ENCODE data around the gene HPCAL1. TPM values are rescaled to one million over a fixed set of nuclear protein-coding genes. Genes with fewer than 3 reads are reported as not detected.

The HPCAL1 gene
- total and polyA plus RNA-seq, 2 of the 8 experiments (the other 6 are each of a cell fraction or from before 2014, with no cell fraction given) = 5.8 to 8.6 TPM

DNA sequence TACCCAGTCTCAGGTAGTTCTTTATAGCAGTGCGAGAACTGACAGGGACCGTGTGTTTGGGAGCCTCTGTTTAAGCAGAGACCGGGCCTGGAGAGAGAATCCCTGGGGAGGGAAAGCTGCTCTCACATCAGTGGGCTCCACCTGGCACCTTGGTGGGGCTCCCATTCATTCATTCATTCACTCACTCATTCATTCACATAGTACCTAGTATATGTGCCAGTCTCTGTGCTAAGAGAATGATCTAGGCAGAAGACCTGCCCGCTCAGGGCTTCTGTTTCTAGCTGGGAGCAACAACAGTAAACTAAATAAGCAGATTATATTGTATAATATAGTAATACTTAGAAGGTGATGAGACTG is 17.8 kb downstream of the HPCAL1 start:
- H4K91ac ChIP-seq (replicated peaks; ENCODE audit: insufficient read length, low read length) = no peak overlapping the region
- no peak for FAIRE-seq
- CTCF ChIA-PET (ENCODE audit: partially characterized antibody) = interaction anchor here (0.7 to 1.1 kb wide), 2 partner anchors 27 to 89 kb away, joined by 3 to 4 read pairs; no protein-coding TSS in a partner anchor
- H3K9me3 ChIP-seq (ENCODE audit: insufficient read depth in 2 of 2, low read depth in 1 of 2, low read length in 1 of 2) = peaks cover 3 to 9% of the 10 kb centered on the region in 2 experiments; a peak in 2 of 4 replicates
- H3K79me1 ChIP-seq (ENCODE audit: low read depth, low read length) = peaks cover 2% of the 10 kb centered on the region
- H2BK15ac ChIP-seq (ENCODE audit: low read length) = no peak overlapping the region
- H4K8ac ChIP-seq (ENCODE audit: extremely low read depth, insufficient read depth, low read length) = no peak overlapping the region
- no peak overlapping the region for H4K5ac ChIP-seq (ENCODE audit: insufficient read length, low read depth, low read length)
- H3K36me3 ChIP-seq (ENCODE audit: control insufficient read depth in 2 of 4, insufficient read depth in 4 of 4, low read length in 3 of 4) = no peaks in the 10 kb centered on the region
- peaks cover 4 to 12% (median 4%) of the 10 kb centered on the region in 4 experiments for H3K4me1 ChIP-seq (replicated peaks in 1 of 4; ENCODE audit: control insufficient read depth in 3 of 4, insufficient read depth in 4 of 4, low read length in 3 of 4)
- H2AK5ac ChIP-seq (ENCODE audit: low read depth, low read length) = no peak overlapping the region
- TF ChIP-seq CREB1 (IDR thresholded peaks at IDR 0.05) (no peak), KDM4A (IDR thresholded peaks at IDR 0.05; ENCODE audit: low read depth, low read length, severe bottlenecking) (no peak), BCL11A (IDR thresholded peaks at IDR 0.05; ENCODE audit: low read depth in 2 of 2, low read length in 2 of 2) (no peak), HDAC6 (IDR thresholded peaks at IDR 0.05; ENCODE audit: low read depth, low read length) (no peak), HDAC2 (IDR thresholded peaks at IDR 0.05; ENCODE audit: borderline replicate concordance in 1 of 2, low read depth in 2 of 2, low read length in 2 of 2) (no peak), RBBP5 (IDR thresholded peaks at IDR 0.05; ENCODE audit: borderline replicate concordance, low read depth, low read length) (no peak), RNF2 (IDR thresholded peaks at IDR 0.05; ENCODE audit: borderline replicate concordance, low read depth, low read length, missing control alignments, poor library complexity, severe bottlenecking) (no peak), SIRT6 (IDR thresholded peaks at IDR 0.05; ENCODE audit: low read length) (no peak), CBX8 (IDR thresholded peaks at IDR 0.05; ENCODE audit: borderline replicate concordance, low read depth, low read length) (no peak)
- TF ChIP-seq, protein P1, sequence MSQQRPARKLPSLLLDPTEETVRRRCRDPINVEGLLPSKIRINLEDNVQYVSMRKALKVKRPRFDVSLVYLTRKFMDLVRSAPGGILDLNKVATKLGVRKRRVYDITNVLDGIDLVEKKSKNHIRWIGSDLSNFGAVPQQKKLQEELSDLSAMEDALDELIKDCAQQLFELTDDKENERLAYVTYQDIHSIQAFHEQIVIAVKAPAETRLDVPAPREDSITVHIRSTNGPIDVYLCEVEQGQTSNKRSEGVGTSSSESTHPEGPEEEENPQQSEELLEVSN (IDR thresholded peaks at IDR 0.05) = no peak
- no peak overlapping the region for H3K4ac ChIP-seq (replicated peaks; ENCODE audit: insufficient read length, low read depth, low read length)
- no peak overlapping the region for H2BK12ac ChIP-seq (ENCODE audit: low read depth, low read length)
- H3K18ac ChIP-seq (ENCODE audit: extremely low read depth, low read length) = no peak overlapping the region
- H3K56ac ChIP-seq (replicated peaks; ENCODE audit: insufficient read length, low read depth, low read length) = no peak overlapping the region
- no peak overlapping the region for H2BK5ac ChIP-seq (ENCODE audit: low read depth, low read length)
- no peak overlapping the region for H3K27ac ChIP-seq (ENCODE audit: low read depth, low read length)
- no peak overlapping the region for H2BK120ac ChIP-seq (replicated peaks; ENCODE audit: low read depth, low read length)
- no peak overlapping the region for H2BK20ac ChIP-seq (ENCODE audit: low read length)
- no peaks in the 10 kb centered on the region for H3K23me2 ChIP-seq (ENCODE audit: low read depth, low read length)
- H3K4me2 ChIP-seq (ENCODE audit: insufficient read depth in 1 of 2, low read depth in 2 of 2, low read length in 2 of 2) = no peak overlapping the region
- H3K79me2 ChIP-seq (ENCODE audit: control insufficient read depth in 1 of 2, insufficient read depth in 2 of 2, low read length in 2 of 2) = no peaks in the 10 kb centered on the region
- H3K14ac ChIP-seq (ENCODE audit: insufficient read length) = no peak overlapping the region
- no peaks in the 10 kb centered on the region for H3K27me3 ChIP-seq (replicated peaks in 1 of 4; ENCODE audit: control insufficient read depth in 3 of 4, extremely low read depth in 1 of 4, insufficient read depth in 3 of 4, low read length in 3 of 4)
- no peaks in the 10 kb centered on the region for H4K20me1 ChIP-seq (replicated peaks in 1 of 2; ENCODE audit: control insufficient read depth in 1 of 2, insufficient read depth in 2 of 2, low read length in 2 of 2)
- H3K9ac ChIP-seq (replicated peaks in 1 of 4; ENCODE audit: extremely low read depth in 1 of 4, low read depth in 3 of 4, low read length in 3 of 4) = no peak overlapping the region
- WGBS, 2 experiments (ENCODE audit: extremely low coverage in 1 of 2, insufficient coverage in 1 of 2, insufficient read length in 1 of 2, insufficient replicate concordance in 2 of 2, low coverage in 1 of 2, low lambda C conversion rate in 2 of 2, missing lambda C conversion rate in 1 of 2) = 92% methylated on average over 4 of the region's 4 CpGs; no CpG with 5 or more reads in 1 of the 2 experiments
- no peak for DNase-seq (ENCODE audit: low read depth in 1 of 2, low spot score in 2 of 2)
- H3K23ac ChIP-seq (ENCODE audit: insufficient read length) = no peak overlapping the region
- no peak overlapping the region for H3K4me3 ChIP-seq (ENCODE audit: extremely low read depth in 1 of 4, insufficient read depth in 2 of 4, low read depth in 3 of 4, low read length in 4 of 4)
- POLR2A ChIA-PET (ENCODE audit: partially characterized antibody) = no interaction called here
- no peak overlapping the region for H2AFZ ChIP-seq (ENCODE audit: low read length)
